ENCODE measurements around the gene SDR42E2. TPM values are rescaled to one million over a fixed set of nuclear protein-coding genes. Genes with fewer than 3 reads are reported as not detected.

Gene SDR42E2
- total and polyA plus RNA-seq, 10 of the 15 experiments (the other 5 are each of a cell fraction or from before 2014, with no cell fraction given): 0.01 to 0.09 (median 0.08) TPM; not detected in 4

- no peak for TF ChIP-seq WRNIP1 (IDR thresholded peaks at IDR 0.05; ENCODE audit: borderline replicate concordance, low read depth, low read length)
- TF ChIP-seq NFIC (IDR thresholded peaks at IDR 0.05; ENCODE audit: low read depth, low read length): no peak
- no peak for TF ChIP-seq SMAD5 (IDR thresholded peaks at IDR 0.05; ENCODE audit: low read depth)
- TF ChIP-seq POLR2AphosphoS2 (IDR thresholded peaks at IDR 0.05; ENCODE audit: low read depth, low read length): no peak; the same call in 1 of the 2 replicates
- TF ChIP-seq TBL1XR1 (IDR thresholded peaks at IDR 0.05; ENCODE audit: low read depth, low read length): no peak
- peak; percentile 20 for TF ChIP-seq SMAD1 (IDR thresholded peaks at IDR 0.05; ENCODE audit: low read depth, partially characterized antibody)
- TF ChIP-seq RAD21 (IDR thresholded peaks at IDR 0.05; ENCODE audit: insufficient read depth, low read depth, low read length): no peak
- TF ChIP-seq TCF7 (IDR thresholded peaks at IDR 0.05; ENCODE audit: borderline replicate concordance): no peak
- peak; percentile 18 to 59; a peak in 2 of 4 replicates for TF ChIP-seq BHLHE40 (IDR thresholded peaks at IDR 0.05; ENCODE audit: borderline replicate concordance in 1 of 2, low read depth in 2 of 2, low read length in 1 of 2)
- peak; percentile 51; the same call in 1 of the 2 replicates for TF ChIP-seq LARP7 (IDR thresholded peaks at IDR 0.05)
- TF ChIP-seq PBX3 (IDR thresholded peaks at IDR 0.05; ENCODE audit: insufficient replicate concordance, low read depth, low read length): peak; percentile 70
- peak; percentile 28; the same call in 1 of the 2 replicates for TF ChIP-seq FOXK2 (IDR thresholded peaks at IDR 0.05)
- no peak; the same call in 1 of the 2 replicates for TF ChIP-seq IRF5 (IDR thresholded peaks at IDR 0.05; ENCODE audit: borderline replicate concordance)
- TF ChIP-seq RBBP5 (conservative IDR thresholded peaks at IDR 0.05): no peak
- no peak; the same call in 1 of the 2 replicates for TF ChIP-seq IRF3 (IDR thresholded peaks at IDR 0.05)
- no peak for TF ChIP-seq ZNF24 (IDR thresholded peaks at IDR 0.05)
- TF ChIP-seq RFX5 (IDR thresholded peaks at IDR 0.05; ENCODE audit: low read depth, low read length): no peak
- TF ChIP-seq NR2C1 (IDR thresholded peaks at IDR 0.05): 0 out of 2 replicates have a peak, but pooled peaks have one; percentile 6
- no peak for TF ChIP-seq KDM1A (IDR thresholded peaks at IDR 0.05; ENCODE audit: borderline replicate concordance)
- TF ChIP-seq EZH2 (IDR thresholded peaks at IDR 0.05; ENCODE audit: borderline replicate concordance, control insufficient read depth, low read depth, low read length): no peak
- no peak; the same call in 1 of the 2 replicates for TF ChIP-seq BACH1 (IDR thresholded peaks at IDR 0.05; ENCODE audit: borderline replicate concordance)
- no peak for TF ChIP-seq PAX8 (IDR thresholded peaks at IDR 0.05)
- no peak for TF ChIP-seq YBX1 (IDR thresholded peaks at IDR 0.05)
- TF ChIP-seq EP300 (IDR thresholded peaks at IDR 0.05; ENCODE audit: borderline replicate concordance in 1 of 2, control insufficient read depth in 1 of 2, low read depth in 2 of 2, low read length in 2 of 2): peak in 1 of 2 experiments; percentile 46; a peak in 1 of 4 replicates
- no peak for TF ChIP-seq MEF2A (IDR thresholded peaks at IDR 0.05; ENCODE audit: insufficient read depth, low read depth, low read length)
- no peak for TF ChIP-seq SIX5 (IDR thresholded peaks at IDR 0.05; ENCODE audit: low read depth, low read length, severe bottlenecking)
- TF ChIP-seq TAF1 (IDR thresholded peaks at IDR 0.05; ENCODE audit: borderline replicate concordance, low read depth, low read length): no peak
- TF ChIP-seq CHD1 (IDR thresholded peaks at IDR 0.05; ENCODE audit: low read depth, low read length): no peak
Measured at GRCh38 chr16:22217890-22218730, 55.8 kb downstream of the SDR42E2 start (continued).

Data from GM12878 (cell line).